MV-4-11 (cell line): Measurements from ENCODE around the gene FBXO44.
A peak's percentile ranks its signal among the peaks of the same experiment; 100 is the strongest.

Source experiments
- DNase-seq: peaks from one replicate; lab custom pipeline; 2025; lab: John Stamatoyannopoulos, UW

The FBXO44 gene

DNA sequence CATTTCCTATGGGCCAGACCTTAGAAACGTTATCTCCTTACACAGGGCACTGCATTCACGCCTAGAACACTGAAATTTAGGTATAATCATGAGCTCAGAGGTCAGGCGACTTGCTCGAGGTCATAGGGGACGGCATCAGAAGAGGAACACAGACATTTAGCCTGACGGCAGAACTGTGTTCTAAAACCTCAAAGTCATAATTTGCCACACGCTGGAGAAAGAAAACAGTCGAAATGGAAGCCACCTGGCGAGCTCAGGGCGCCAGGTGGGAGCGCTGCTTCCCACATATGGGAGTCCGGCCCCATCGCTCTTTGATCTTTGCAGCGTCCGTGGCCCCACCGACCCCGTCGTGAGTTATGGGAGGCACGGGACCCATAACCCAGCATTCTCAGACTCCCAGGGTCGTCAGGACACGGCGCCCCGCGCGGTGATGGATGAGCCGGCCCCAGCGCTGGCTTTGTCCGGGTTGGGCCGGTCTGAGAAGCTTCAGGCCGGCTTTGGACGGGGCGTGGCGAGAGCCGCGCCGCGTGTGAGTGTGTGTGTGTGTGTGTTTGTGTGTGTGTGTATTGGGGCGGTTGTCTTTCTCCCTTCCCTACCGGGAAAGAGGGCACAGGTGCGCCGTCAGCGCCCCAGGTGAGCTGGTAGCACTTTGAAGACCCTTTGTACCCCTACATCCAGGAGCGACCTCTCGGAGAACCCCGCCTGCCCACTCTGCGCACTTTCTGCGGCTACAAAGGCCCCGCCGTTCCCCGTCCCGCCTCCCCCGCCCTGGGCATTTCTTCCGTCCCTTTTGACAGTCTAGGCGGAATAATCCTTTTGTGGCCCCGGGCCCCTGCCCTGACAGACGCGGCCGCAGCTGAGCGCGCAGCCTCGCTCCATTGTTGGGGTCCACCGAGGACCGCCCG lies 36.0 kb downstream of the FBXO44 start:
- DNase-seq: peak; percentile 8

- no peak for DNase-seq
Measured at GRCh38 chr1:11691302-11691914, 36.7 kb downstream of the FBXO44 start, which contains the start of gene DRAXIN. Gene DRAXIN (plus strand): TSS chr1:11691710. CDS start chr1:11706259, 14,549 bp downstream.

DNA sequence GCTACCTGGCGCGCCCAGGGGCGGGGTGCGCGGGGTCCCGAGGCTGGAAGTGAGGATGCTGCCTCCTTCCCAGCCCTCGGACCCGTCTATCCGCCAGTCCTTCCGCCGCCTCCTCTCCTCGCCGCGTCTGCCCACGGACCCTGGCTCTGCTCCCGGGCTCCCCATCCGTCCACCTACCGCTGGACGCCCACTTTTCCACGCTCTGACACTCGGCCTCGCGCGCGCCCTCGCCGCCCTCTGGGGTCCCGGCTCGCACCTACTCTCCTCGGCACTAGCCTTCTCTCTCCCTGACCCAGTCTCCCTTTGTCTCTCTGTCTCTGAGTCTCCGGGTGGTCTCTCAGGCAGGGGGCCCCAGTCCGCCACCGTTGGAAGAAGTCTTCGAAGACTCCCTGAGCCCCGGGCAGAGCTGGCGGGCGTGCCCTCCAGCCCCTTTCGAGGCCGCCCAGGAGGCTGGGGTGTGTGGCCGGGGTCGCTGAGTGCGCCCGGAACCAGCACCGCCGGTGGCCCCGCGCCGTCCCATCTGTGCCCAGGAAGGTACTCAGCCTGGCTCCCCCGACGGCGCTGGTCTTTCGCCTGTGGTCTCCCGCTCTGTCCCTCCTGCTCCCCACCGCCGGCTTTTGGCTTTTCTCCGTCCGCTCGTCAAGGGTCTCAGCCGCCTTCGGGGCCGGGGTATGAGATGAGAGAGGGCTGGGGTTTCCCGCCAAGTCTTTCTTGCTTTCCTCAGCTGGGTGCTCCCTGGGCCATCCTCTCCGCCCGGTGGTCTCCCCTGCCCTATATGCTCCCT lies 37.4 kb downstream of the FBXO44 start:
- no peak for DNase-seq

- DNase-seq: peak; percentile 89
Measured at GRCh38 chr1:11693024-11693590, 38.4 kb downstream of the FBXO44 start.

- DNase-seq: no peak
Measured at GRCh38 chr1:11693917-11694316, 39.2 kb downstream of the FBXO44 start.

DNA sequence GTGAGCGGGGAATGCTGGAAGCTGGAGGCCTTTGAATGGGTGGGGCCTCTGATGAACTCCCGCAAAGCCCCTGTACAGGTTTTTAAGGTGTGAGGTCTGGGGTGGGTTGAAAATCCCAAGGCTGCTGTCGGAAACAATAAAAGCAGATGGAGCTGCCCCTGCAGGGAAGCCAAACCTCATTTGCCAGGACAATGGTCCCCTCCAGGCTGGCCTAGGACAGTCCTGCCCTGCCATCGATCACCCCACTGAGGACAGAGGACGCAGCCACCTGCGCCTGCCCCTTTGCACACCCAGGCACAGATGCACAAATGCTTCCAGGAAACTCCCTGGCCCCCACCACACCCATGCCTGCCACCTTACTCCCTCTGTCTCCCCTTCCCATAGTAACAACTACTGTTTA lies 41.2 kb downstream of the FBXO44 start:
- DNase-seq: no peak

- DNase-seq: no peak
Measured at GRCh38 chr1:11697188-11697892, 42.7 kb downstream of the FBXO44 start.

GRCh38 chr1:11697893-11698210 lies 43.2 kb downstream of the FBXO44 start:
- DNase-seq: no peak

GRCh38 chr1:11700601-11701467 lies 46.2 kb downstream of the FBXO44 start:
- no peak for DNase-seq

GRCh38 chr1:11701551-11701961 lies 46.9 kb downstream of the FBXO44 start:
- no peak for DNase-seq

GRCh38 chr1:11701981-11702803 lies 47.5 kb downstream of the FBXO44 start:
- DNase-seq: no peak

GRCh38 chr1:11703357-11704193 lies 48.9 kb downstream of the FBXO44 start:
- DNase-seq: no peak

GRCh38 chr1:11704194-11704529 lies 49.5 kb downstream of the FBXO44 start:
- no peak for DNase-seq

DNA sequence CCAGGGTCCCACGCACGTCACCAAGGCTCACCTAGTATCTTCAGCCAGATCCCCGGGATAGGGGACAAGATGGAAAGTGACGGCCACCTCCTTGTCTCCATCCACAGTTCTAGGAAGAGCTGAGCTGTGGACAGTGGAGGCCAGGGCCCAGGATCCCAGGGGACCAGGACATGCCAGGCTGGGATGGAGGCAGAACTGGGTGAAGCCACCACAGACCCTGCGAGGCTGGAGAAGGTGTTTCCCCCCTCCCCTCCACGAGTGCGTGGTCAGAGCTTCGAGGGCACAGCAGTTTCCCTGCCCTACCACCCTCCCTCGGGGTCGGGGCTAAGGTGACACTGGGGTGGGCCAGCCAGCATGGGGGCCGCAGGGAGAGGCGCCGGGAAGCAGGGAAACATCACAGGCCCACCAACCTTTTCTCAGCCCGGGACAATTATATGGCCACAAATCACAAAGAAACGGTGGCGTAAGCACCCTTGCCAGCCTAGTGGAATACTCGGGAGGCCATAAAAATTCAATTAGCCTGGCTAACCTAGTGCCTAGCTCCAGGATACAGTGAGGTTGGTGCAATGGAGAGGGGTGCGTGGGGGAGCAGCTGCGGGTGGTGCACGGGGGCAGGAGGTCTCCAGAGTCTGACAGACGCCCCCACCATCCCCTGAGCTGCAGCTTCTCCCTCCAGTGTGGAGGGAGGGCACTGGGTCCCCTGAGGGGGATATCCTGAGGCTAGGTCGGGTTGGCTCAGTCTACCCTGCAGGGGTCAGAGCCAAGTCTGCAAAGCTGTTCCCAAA lies 50.2 kb downstream of the FBXO44 start:
- DNase-seq: no peak

DNA sequence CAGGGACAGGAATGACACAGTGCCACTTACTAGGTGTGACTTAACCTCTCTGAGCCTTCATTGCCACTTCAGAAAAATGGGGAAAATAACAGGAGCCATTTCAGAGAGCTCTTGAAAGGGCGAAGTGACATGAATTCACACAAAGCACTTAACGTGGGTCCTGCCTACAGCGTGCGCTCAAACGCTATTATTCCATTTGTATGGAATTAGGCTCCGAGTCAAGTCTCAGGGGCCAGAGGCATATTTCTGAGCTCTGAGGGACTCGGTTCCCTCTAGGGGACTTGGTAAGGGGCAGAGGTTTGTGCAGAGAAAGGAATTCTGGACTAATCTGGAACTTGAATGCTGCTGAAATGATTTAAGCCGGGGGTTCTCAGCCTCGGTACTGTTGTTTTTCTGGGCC lies 50.9 kb downstream of the FBXO44 start:
- DNase-seq: no peak

GRCh38 chr1:11706292-11706691 lies 51.6 kb downstream of the FBXO44 start:
- no peak for DNase-seq

GRCh38 chr1:11707621-11708276 lies 53.1 kb downstream of the FBXO44 start:
- peak; percentile 5 for DNase-seq
